IgD-negative memory B cell (primary cell): ENCODE data around the gene CUTA. TPM values are rescaled to one million over a fixed set of nuclear protein-coding genes. Genes with fewer than 3 reads are reported as not detected.

Experiments
- polyA plus RNA-seq: library from polyadenylated mRNA; unstranded; fragments of 300-500 nt; fragmentation: Illumina TruSeq; gene quantifications from one replicate; pipeline ENCODE4 v1.2.3, GENCODE V29; 2021

The CUTA gene
- polyA plus RNA-seq, 1 donor from 2014 or later = 449 TPM

Other genes with a start within 250 kb of the CUTA start
- not detected for gene COL11A2, start 225.6 kb downstream of the CUTA start, polyA plus RNA-seq
- gene RXRB, start 217.4 kb downstream of the CUTA start, polyA plus RNA-seq = 9.7 TPM
- gene SLC39A7, start 217.2 kb downstream of the CUTA start, polyA plus RNA-seq = 23.1 TPM
- 30.9 TPM for gene HSD17B8, start 213.5 kb downstream of the CUTA start, polyA plus RNA-seq
- 9.9 TPM for gene RING1, start 209.6 kb downstream of the CUTA start, polyA plus RNA-seq
- 18.4 TPM for gene VPS52, start 146.2 kb downstream of the CUTA start, polyA plus RNA-seq
- gene RPS18, start 146.0 kb downstream of the CUTA start, polyA plus RNA-seq = 9,150 TPM
- gene B3GALT4, start 141.0 kb downstream of the CUTA start, polyA plus RNA-seq = 35.4 TPM
- 68.7 TPM for gene WDR46, start 128.9 kb downstream of the CUTA start, polyA plus RNA-seq
- 49.3 TPM for gene PFDN6, start 128.5 kb downstream of the CUTA start, polyA plus RNA-seq
- 19.0 TPM for gene RGL2, start 119.2 kb downstream of the CUTA start, polyA plus RNA-seq
- 605 TPM for gene TAPBP, start 104.0 kb downstream of the CUTA start, polyA plus RNA-seq
- 14.8 TPM for gene ZBTB22, start 100.4 kb downstream of the CUTA start, polyA plus RNA-seq
- gene DAXX, start 95.1 kb downstream of the CUTA start, polyA plus RNA-seq = 144 TPM
- gene KIFC1, start 26.3 kb downstream of the CUTA start, polyA plus RNA-seq = 0.23 TPM
- gene PHF1, start 7.1 kb downstream of the CUTA start, polyA plus RNA-seq = 77.0 TPM
- gene SYNGAP1, start 2.0 kb upstream of the CUTA start, polyA plus RNA-seq = 0.54 TPM
- 9.0 TPM for gene ZBTB9, start 36.5 kb upstream of the CUTA start, polyA plus RNA-seq
- 40.6 TPM for gene BAK1, start 162.2 kb upstream of the CUTA start, polyA plus RNA-seq
- 6.7 TPM for gene ITPR3, start 203.2 kb upstream of the CUTA start, polyA plus RNA-seq